ENCODE results near the gene USP21.

Gene USP21

GRCh38 chr1:161174911-161175310 lies 15.6 kb downstream of the USP21 start:
- no peak overlapping the region for H3K18ac ChIP-seq (ENCODE audit: low read length)
- H3K79me2 ChIP-seq (ENCODE audit: control insufficient read depth, insufficient read depth, low read length), result peaks cover 4% of the 10 kb centered on the region
- peaks cover 8% of the 10 kb centered on the region for H3K4me1 ChIP-seq (ENCODE audit: control insufficient read depth, low read depth, low read length)
- H3K9ac ChIP-seq (ENCODE audit: low read length), result no peak overlapping the region
- no peak overlapping the region for H3K4me2 ChIP-seq (ENCODE audit: low read length)
- H3K23ac ChIP-seq (ENCODE audit: low read length), result no peak overlapping the region
- no peak overlapping the region for H2BK120ac ChIP-seq (ENCODE audit: low read depth, low read length)
- DNase-seq, result no peak
- no peaks in the 10 kb centered on the region for H3K27me3 ChIP-seq (ENCODE audit: insufficient read depth, low read length, poor library complexity)
- H3K79me1 ChIP-seq (ENCODE audit: low read length), result peaks cover 6% of the 10 kb centered on the region
- no CpG with 5 or more reads among the region's 11 CpGs for WGBS (ENCODE audit: extremely low coverage, insufficient coverage, low lambda C conversion rate)
- H4K8ac ChIP-seq (ENCODE audit: low read depth, low read length), result no peak overlapping the region
- H2BK5ac ChIP-seq (ENCODE audit: low read length), result no peak overlapping the region
- H3K36me3 ChIP-seq (ENCODE audit: control insufficient read depth, insufficient read depth, low read length), result peaks cover 10% of the 10 kb centered on the region
- H3K4ac ChIP-seq (ENCODE audit: low read depth, low read length), result no peak overlapping the region
- H3K27ac ChIP-seq (ENCODE audit: low read depth, low read length), result no peak overlapping the region
- no peak overlapping the region for H3K56ac ChIP-seq (ENCODE audit: low read length)
- H3K4me3 ChIP-seq (ENCODE audit: low read length), result no peak overlapping the region
- H2AK5ac ChIP-seq (ENCODE audit: low read length), result no peak overlapping the region
- no peak overlapping the region for H2BK15ac ChIP-seq (replicated peaks; ENCODE audit: low read depth)
- H4K5ac ChIP-seq (ENCODE audit: low read length), result no peak overlapping the region

GRCh38 chr1:161175771-161176453 lies 16.6 kb downstream of the USP21 start:
- H3K4me2 ChIP-seq (ENCODE audit: low read length), result no peak overlapping the region
- H4K5ac ChIP-seq (ENCODE audit: low read length), result no peak overlapping the region
- peaks cover 4% of the 10 kb centered on the region for H3K79me2 ChIP-seq (ENCODE audit: control insufficient read depth, insufficient read depth, low read length)
- no peak overlapping the region for H3K23ac ChIP-seq (ENCODE audit: low read length)
- peaks cover 8% of the 10 kb centered on the region for H3K36me3 ChIP-seq (ENCODE audit: control insufficient read depth, insufficient read depth, low read length)
- no peak overlapping the region for H2BK15ac ChIP-seq (replicated peaks; ENCODE audit: low read depth)
- WGBS (ENCODE audit: extremely low coverage, insufficient coverage, low lambda C conversion rate), result no CpG with 5 or more reads among the region's 10 CpGs
- no peak overlapping the region for H3K4ac ChIP-seq (ENCODE audit: low read depth, low read length)
- no peak for DNase-seq
- H3K4me3 ChIP-seq (ENCODE audit: low read length), result no peak overlapping the region
- H2BK120ac ChIP-seq (ENCODE audit: low read depth, low read length), result no peak overlapping the region
- no peak overlapping the region for H3K9ac ChIP-seq (ENCODE audit: low read length)
- H3K18ac ChIP-seq (ENCODE audit: low read length), result no peak overlapping the region
- H3K79me1 ChIP-seq (ENCODE audit: low read length), result peaks cover 6% of the 10 kb centered on the region
- peaks cover 8% of the 10 kb centered on the region for H3K4me1 ChIP-seq (ENCODE audit: control insufficient read depth, low read depth, low read length)
- no peaks in the 10 kb centered on the region for H3K27me3 ChIP-seq (ENCODE audit: insufficient read depth, low read length, poor library complexity)
- no peak overlapping the region for H2AK5ac ChIP-seq (ENCODE audit: low read length)
- no peak overlapping the region for H4K8ac ChIP-seq (ENCODE audit: low read depth, low read length)
- no peak overlapping the region for H3K56ac ChIP-seq (ENCODE audit: low read length)
- H3K27ac ChIP-seq (ENCODE audit: low read depth, low read length), result no peak overlapping the region
- no peak overlapping the region for H2BK5ac ChIP-seq (ENCODE audit: low read length)

GRCh38 chr1:161176468-161177111 lies 17.3 kb downstream of the USP21 start:
- H3K36me3 ChIP-seq (ENCODE audit: control insufficient read depth, insufficient read depth, low read length), result peaks cover 8% of the 10 kb centered on the region
- H3K27me3 ChIP-seq (ENCODE audit: insufficient read depth, low read length, poor library complexity), result no peaks in the 10 kb centered on the region
- H4K8ac ChIP-seq (ENCODE audit: low read depth, low read length), result no peak overlapping the region
- H2BK120ac ChIP-seq (ENCODE audit: low read depth, low read length), result no peak overlapping the region
- no peak overlapping the region for H3K4ac ChIP-seq (ENCODE audit: low read depth, low read length)
- H3K4me2 ChIP-seq (ENCODE audit: low read length), result peak overlapping the region; percentile 57
- H2AK5ac ChIP-seq (ENCODE audit: low read length), result no peak overlapping the region
- WGBS (ENCODE audit: extremely low coverage, insufficient coverage, low lambda C conversion rate), result no CpG with 5 or more reads among the region's 17 CpGs
- H3K79me2 ChIP-seq (ENCODE audit: control insufficient read depth, insufficient read depth, low read length), result peaks cover 4% of the 10 kb centered on the region
- no peak overlapping the region for H2BK15ac ChIP-seq (replicated peaks; ENCODE audit: low read depth)
- H3K4me1 ChIP-seq (ENCODE audit: control insufficient read depth, low read depth, low read length), result peaks cover 8% of the 10 kb centered on the region
- H2BK5ac ChIP-seq (ENCODE audit: low read length), result no peak overlapping the region
- peak overlapping the region; percentile 37 for H3K23ac ChIP-seq (ENCODE audit: low read length)
- no peak overlapping the region for H3K18ac ChIP-seq (ENCODE audit: low read length)
- no peak overlapping the region for H3K27ac ChIP-seq (ENCODE audit: low read depth, low read length)
- H3K56ac ChIP-seq (ENCODE audit: low read length), result peak overlapping the region; percentile 100
- peak overlapping the region; percentile 98 for H3K9ac ChIP-seq (ENCODE audit: low read length)
- peak overlapping the region; percentile 96 for H3K4me3 ChIP-seq (ENCODE audit: low read length)
- no peak for DNase-seq
- no peak overlapping the region for H4K5ac ChIP-seq (ENCODE audit: low read length)
- peaks cover 6% of the 10 kb centered on the region for H3K79me1 ChIP-seq (ENCODE audit: low read length)

- peak within 1 kb of the TSS; percentile 87 for H3K4me2 ChIP-seq (ENCODE audit: low read length)
- no CpG with 5 or more reads among the region's 50 CpGs for WGBS (ENCODE audit: extremely low coverage, insufficient coverage, low lambda C conversion rate)
- H2BK120ac ChIP-seq (ENCODE audit: low read depth, low read length), result no peak within 1 kb of the TSS
- H3K4me1 ChIP-seq (ENCODE audit: control insufficient read depth, low read depth, low read length), result peaks cover 8% of the 10 kb centered on the region
- H3K4ac ChIP-seq (ENCODE audit: low read depth, low read length), result peak within 1 kb of the TSS; percentile 81
- no peak within 1 kb of the TSS for H3K18ac ChIP-seq (ENCODE audit: low read length)
- H3K27me3 ChIP-seq (ENCODE audit: insufficient read depth, low read length, poor library complexity), result no peaks in the 10 kb centered on the region
- peak within 1 kb of the TSS; percentile 100 for H3K56ac ChIP-seq (ENCODE audit: low read length)
- H2BK15ac ChIP-seq (replicated peaks; ENCODE audit: low read depth), result no peak within 1 kb of the TSS
- no peak within 1 kb of the TSS for H2AK5ac ChIP-seq (ENCODE audit: low read length)
- DNase-seq, result peak; percentile 96
- peaks cover 6% of the 10 kb centered on the region for H3K79me1 ChIP-seq (ENCODE audit: low read length)
- peak within 1 kb of the TSS; percentile 69 for H2BK5ac ChIP-seq (ENCODE audit: low read length)
- H4K8ac ChIP-seq (ENCODE audit: low read depth, low read length), result no peak within 1 kb of the TSS
- H3K23ac ChIP-seq (ENCODE audit: low read length), result peak within 1 kb of the TSS; percentile 37
- H3K4me3 ChIP-seq (ENCODE audit: low read length), result peak within 1 kb of the TSS; percentile 96
- peaks cover 4% of the 10 kb centered on the region for H3K36me3 ChIP-seq (ENCODE audit: control insufficient read depth, insufficient read depth, low read length)
- peak within 1 kb of the TSS; percentile 68 for H4K5ac ChIP-seq (ENCODE audit: low read length)
- no peak within 1 kb of the TSS for H3K27ac ChIP-seq (ENCODE audit: low read depth, low read length)
- peaks cover 4% of the 10 kb centered on the region for H3K79me2 ChIP-seq (ENCODE audit: control insufficient read depth, insufficient read depth, low read length)
- peak within 1 kb of the TSS; percentile 98 for H3K9ac ChIP-seq (ENCODE audit: low read length)
Measured at GRCh38 chr1:161177112-161177935, 18.0 kb downstream of the USP21 start, which contains the start of gene B4GALT3. Gene B4GALT3, minus strand, starts transcription at chr1:161177507. Its CDS starts 1,447 bp downstream, at chr1:161176060.

GRCh38 chr1:161177936-161178244 lies 18.6 kb downstream of the USP21 start:
- Histone ChIP-seq H3K4ac (ENCODE audit: low read depth, low read length) (no peak overlapping the region), H3K4me2 (ENCODE audit: low read length) (peak overlapping the region; percentile 23), H4K8ac (ENCODE audit: low read depth, low read length) (no peak overlapping the region), H3K56ac (ENCODE audit: low read length) (peak overlapping the region; percentile 91), H3K23ac (ENCODE audit: low read length) (no peak overlapping the region), H3K4me1 (ENCODE audit: control insufficient read depth, low read depth, low read length) (peaks cover 8% of the 10 kb centered on the region), H2BK120ac (ENCODE audit: low read depth, low read length) (no peak overlapping the region), H3K18ac (ENCODE audit: low read length) (no peak overlapping the region), H3K79me1 (ENCODE audit: low read length) (peaks cover 6% of the 10 kb centered on the region), H2BK5ac (ENCODE audit: low read length) (no peak overlapping the region), H3K27me3 (ENCODE audit: insufficient read depth, low read length, poor library complexity) (no peaks in the 10 kb centered on the region), H3K9ac (ENCODE audit: low read length) (peak overlapping the region; percentile 98), H3K36me3 (ENCODE audit: control insufficient read depth, insufficient read depth, low read length) (peaks cover 4% of the 10 kb centered on the region), H3K79me2 (ENCODE audit: control insufficient read depth, insufficient read depth, low read length) (peaks cover 4% of the 10 kb centered on the region), H2AK5ac (ENCODE audit: low read length) (no peak overlapping the region), H3K27ac (ENCODE audit: low read depth, low read length) (no peak overlapping the region), H2BK15ac (replicated peaks; ENCODE audit: low read depth) (no peak overlapping the region), H3K4me3 (ENCODE audit: low read length) (no peak overlapping the region), H4K5ac (ENCODE audit: low read length) (peak overlapping the region; percentile 68)
- DNase-seq, result no peak
- no CpG with 5 or more reads among the region's 9 CpGs for WGBS (ENCODE audit: extremely low coverage, insufficient coverage, low lambda C conversion rate)

All from mesendoderm (in vitro differentiated cells).